ENCODE data around the gene MAGEC1.

GRCh38 chrX:141952603-141953002 is 48.9 kb downstream of the MAGEC1 start:
- TF ChIP-seq CTCF (optimal IDR thresholded peaks at IDR 0.05 in 1 of 3, IDR thresholded peaks at IDR 0.05 in 1 of 3, conservative IDR thresholded peaks at IDR 0.05 in 1 of 3; ENCODE audit: extremely low read depth in 1 of 3, insufficient read depth in 2 of 3, low read length in 3 of 3) (no peak), EZH2 (IDR thresholded peaks at IDR 0.05; ENCODE audit: low read length) (no peak)
